Epithelial cell of esophagus (primary cell): ENCODE measurements around the gene GNPDA1.
A peak's percentile ranks its signal among the peaks of the same experiment; 100 is the strongest.

Experiments
- DNase-seq: peaks from one replicate; pipeline ENCODE4 v3.0.0; 2010; ENCODE audit warnings: low read depth
- H3K4me3 ChIP-seq: 2 replicates; pipeline ENCODE4 v1.5.1; 2011; ENCODE audit warnings: mild to moderate bottlenecking, low read length, control low read depth
- TF ChIP-seq, protein P1 (sequence below): IDR thresholded peaks from 2 replicates; pipeline ENCODE4 v1.5.1; 2011; ENCODE audit warnings: low read depth, mild to moderate bottlenecking, low read length, control low read depth, inconsistent platforms; ENCODE audit not compliant: insufficient read depth; ENCODE audit errors: missing control alignments

Gene GNPDA1

DNA sequence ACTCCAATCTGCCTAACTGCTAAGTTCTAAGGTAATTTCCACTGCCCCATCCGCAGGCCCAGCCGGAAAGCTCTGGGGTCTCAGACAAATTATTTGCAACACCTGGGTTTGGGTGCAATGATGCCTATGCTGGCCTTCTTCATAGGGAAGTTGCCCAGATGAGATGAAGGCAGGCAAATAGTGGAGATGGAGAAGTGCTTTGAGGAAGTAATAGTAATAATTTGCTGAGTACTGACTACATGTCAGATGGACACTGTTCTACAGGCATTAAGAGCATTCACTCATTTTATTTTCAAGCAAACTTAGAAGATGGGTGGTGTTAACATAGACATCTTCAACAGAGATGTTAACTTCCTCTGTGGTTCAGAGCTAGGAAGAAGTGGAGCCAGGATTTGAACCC lies 58.6 kb downstream of the GNPDA1 start:
- TF ChIP-seq, protein P1, sequence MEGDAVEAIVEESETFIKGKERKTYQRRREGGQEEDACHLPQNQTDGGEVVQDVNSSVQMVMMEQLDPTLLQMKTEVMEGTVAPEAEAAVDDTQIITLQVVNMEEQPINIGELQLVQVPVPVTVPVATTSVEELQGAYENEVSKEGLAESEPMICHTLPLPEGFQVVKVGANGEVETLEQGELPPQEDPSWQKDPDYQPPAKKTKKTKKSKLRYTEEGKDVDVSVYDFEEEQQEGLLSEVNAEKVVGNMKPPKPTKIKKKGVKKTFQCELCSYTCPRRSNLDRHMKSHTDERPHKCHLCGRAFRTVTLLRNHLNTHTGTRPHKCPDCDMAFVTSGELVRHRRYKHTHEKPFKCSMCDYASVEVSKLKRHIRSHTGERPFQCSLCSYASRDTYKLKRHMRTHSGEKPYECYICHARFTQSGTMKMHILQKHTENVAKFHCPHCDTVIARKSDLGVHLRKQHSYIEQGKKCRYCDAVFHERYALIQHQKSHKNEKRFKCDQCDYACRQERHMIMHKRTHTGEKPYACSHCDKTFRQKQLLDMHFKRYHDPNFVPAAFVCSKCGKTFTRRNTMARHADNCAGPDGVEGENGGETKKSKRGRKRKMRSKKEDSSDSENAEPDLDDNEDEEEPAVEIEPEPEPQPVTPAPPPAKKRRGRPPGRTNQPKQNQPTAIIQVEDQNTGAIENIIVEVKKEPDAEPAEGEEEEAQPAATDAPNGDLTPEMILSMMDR: no peak
- no peak for DNase-seq
- H3K4me3 ChIP-seq: no peak overlapping the region

DNA sequence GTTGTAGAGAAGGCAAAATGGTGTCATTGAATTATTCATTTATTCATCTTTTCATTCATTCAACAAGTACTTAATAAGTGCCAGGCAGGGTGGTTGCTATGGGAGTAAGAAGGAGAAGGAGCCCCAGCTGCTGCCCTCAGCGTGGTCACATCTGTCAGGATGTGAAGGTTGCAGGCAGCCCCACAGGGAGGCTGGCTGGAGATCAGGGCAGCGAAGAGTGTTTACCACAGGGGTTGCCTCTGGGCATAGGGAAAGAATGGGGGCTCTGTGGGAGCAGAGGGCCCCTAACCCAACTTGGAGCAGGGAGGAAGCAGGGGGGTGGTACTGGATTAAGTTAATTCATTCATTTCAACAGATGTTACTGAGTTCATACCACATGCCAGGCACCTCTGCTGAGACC lies 60.8 kb downstream of the GNPDA1 start:
- no peak for DNase-seq
- TF ChIP-seq, protein P1: no peak
- H3K4me3 ChIP-seq: no peak overlapping the region

DNA sequence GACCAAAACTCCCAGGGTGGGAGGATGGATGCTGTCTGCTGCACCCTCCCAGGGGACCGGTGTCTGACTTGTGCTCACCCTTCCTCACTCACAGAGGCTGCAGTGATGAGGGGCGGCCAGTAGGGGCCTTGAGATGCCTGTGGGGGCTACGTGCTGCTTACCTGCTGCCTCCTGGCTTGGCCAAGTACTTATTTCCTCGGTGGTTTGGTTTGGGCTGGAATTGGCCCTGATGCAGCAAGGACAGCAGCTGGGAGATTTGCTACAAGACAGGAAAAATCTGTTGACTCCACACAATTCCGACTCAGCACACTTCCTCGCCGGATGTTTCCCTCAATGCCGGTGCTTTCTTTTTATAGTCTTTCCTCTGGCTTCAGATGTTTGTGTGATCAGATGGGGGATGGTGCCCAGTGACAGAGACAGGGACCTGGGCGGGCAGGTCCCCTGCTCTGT lies 61.5 kb downstream of the GNPDA1 start:
- TF ChIP-seq, protein P1: peak; percentile 27
- H3K4me3 ChIP-seq: no peak overlapping the region
- no peak for DNase-seq
